Kidney (tissue), 14 donors: ENCODE measurements around the gene EDC3. TPM values are rescaled to one million over a fixed set of nuclear protein-coding genes. Genes with fewer than 3 reads are reported as not detected.

ENCODE experiments used
- DNase-seq, 5 donors: peaks; one replicate each; pipeline ENCODE4 v3.0.0-alpha.2; 2013 to 2020
- FAIRE-seq: peaks from 2 replicates; lab custom pipeline; 2012; peaks lifted over from hg19 to GRCh38; lab: Jason Lieb, UNC
- H3K27ac ChIP-seq, 2 donors: one replicate each; pipeline ENCODE4 v1.7.0; 2013; ENCODE audit warnings: low read depth in 2 of 2, low read length in 2 of 2, inconsistent platforms in 1 of 2
- H3K27me3 ChIP-seq: one replicate; pipeline ENCODE4 v1.7.1; 2013; ENCODE audit warnings: low read length, inconsistent platforms; ENCODE audit not compliant: control insufficient read depth, insufficient read depth
- H3K36me3 ChIP-seq, 3 donors: one replicate each; pipeline versions ENCODE4 v1.7.0 to v1.7.1; 2013; ENCODE audit warnings: low read length in 3 of 3, control low read depth in 1 of 3, inconsistent platforms in 1 of 3; ENCODE audit not compliant: insufficient read depth in 3 of 3, control insufficient read depth in 2 of 3
- H3K4me1 ChIP-seq, 3 donors: one replicate each; pipeline versions ENCODE4 v1.7.0 to v1.7.1; 2013; ENCODE audit warnings: low read length in 3 of 3, inconsistent platforms in 1 of 3, low read depth in 1 of 3; ENCODE audit not compliant: control insufficient read depth in 2 of 3, insufficient read depth in 2 of 3
- H3K4me3 ChIP-seq, 3 donors: one replicate each; pipeline versions ENCODE4 v1.7.0 to v1.8.1; 2013; ENCODE audit warnings: low read length in 3 of 3, control low read depth in 1 of 3, inconsistent platforms in 1 of 3
- H3K9ac ChIP-seq, 3 donors: one replicate each; pipeline versions ENCODE4 v1.7.0 to v1.7.1; 2013; ENCODE audit warnings: low read length in 3 of 3, control low read depth in 1 of 3, inconsistent platforms in 1 of 3
- H3K9me3 ChIP-seq, 3 donors: one replicate each; pipeline versions ENCODE4 v1.7.0 to v1.7.1; 2013; ENCODE audit warnings: low read length in 3 of 3, control low read depth in 1 of 3, inconsistent platforms in 1 of 3; ENCODE audit not compliant: control insufficient read depth in 2 of 3, insufficient read depth in 1 of 3
- CTCF ChIP-seq: IDR thresholded peaks from 3 replicates; pipeline ENCODE4 v1.5.1; 2012; ENCODE audit warnings: mild to moderate bottlenecking, moderate library complexity, borderline replicate concordance; ENCODE audit not compliant: insufficient read depth; ENCODE audit errors: extremely low read depth
- intact Hi-C: fragments of 100-400 bp; cut with DNase I; formaldehyde crosslinking; loops from one replicate; pipeline ENCODE4 v1.11.1; 2022
- polyA plus RNA-seq: library from polyadenylated mRNA; stranded (reverse); fragments of 350-450 nt; fragmentation: Illumina TruSeq; extraction: RNeasy Lipid Tissue Mini Kit (QIAGEN cat#74804); gene quantifications from one replicate; pipeline ENCODE4 v1.2.3, GENCODE V29; 2014; ENCODE audit warnings: low read depth, low replicate concordance; ENCODE audit not compliant: insufficient read depth
- total RNA-seq: library from RNA; stranded (reverse); fragmentation: NEBNext Ultra II Directional; extraction: Animal tissue kit (Norgen Biotek cat#: 25700); gene quantifications from one replicate; pipeline ENCODE4 v1.2.1, GENCODE V29; 2021
- donor health status: control.
- donor health status: control.
- donor health status: control.
- donor health status: control.
- donor health status: control.
- donor health status: DM: yes; HTN: yes; CAD: no.
- donor health status: Normal renal cell carcinoma (clear cell type).

Gene EDC3
- total and polyA plus RNA-seq, 2 donors from 2014 or later, result 11.5 to 27.7 TPM

- no peak overlapping the region for H3K9ac ChIP-seq
- no peaks in the 10 kb centered on the region for H3K27me3 ChIP-seq
- H3K27ac ChIP-seq, result no peak overlapping the region
- DNase-seq (no peak), FAIRE-seq (no peak)
- no peaks in the 10 kb centered on the region for H3K9me3 ChIP-seq
- intact Hi-C loops, result no loop called here
- H3K4me3 ChIP-seq, result no peak overlapping the region
- no peaks in the 10 kb centered on the region for H3K4me1 ChIP-seq
- TF ChIP-seq CTCF, result no peak
- H3K36me3 ChIP-seq, result no peaks in the 10 kb centered on the region
Measured at GRCh38 chr15:74682954-74683353, 12.9 kb downstream of the EDC3 start.

DNA sequence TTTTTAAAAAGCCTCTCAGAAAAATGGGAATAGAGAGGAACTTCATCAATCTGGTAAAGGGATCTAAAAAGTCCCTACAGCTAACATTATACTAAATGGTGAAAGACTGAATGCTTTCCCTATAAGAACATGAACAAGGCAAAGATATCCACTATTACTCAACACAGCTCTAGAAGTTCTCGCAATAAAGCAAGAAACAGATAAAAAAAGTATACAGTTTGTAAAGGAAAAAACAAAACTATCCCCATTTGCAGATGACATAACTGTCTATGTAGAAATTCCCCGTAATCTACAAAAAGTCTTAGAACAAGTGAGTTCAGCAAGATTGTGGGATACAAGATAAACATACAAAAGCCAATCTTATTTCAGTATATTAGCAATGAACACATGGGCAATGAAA lies 15.4 kb downstream of the EDC3 start:
- H3K27ac ChIP-seq, result no peak overlapping the region
- intact Hi-C loops, result no loop called here
- DNase-seq (no peak), FAIRE-seq (no peak)
- no peaks in the 10 kb centered on the region for H3K27me3 ChIP-seq
- H3K4me1 ChIP-seq, result no peaks in the 10 kb centered on the region
- H3K9ac ChIP-seq, result no peak overlapping the region
- no peaks in the 10 kb centered on the region for H3K9me3 ChIP-seq
- H3K36me3 ChIP-seq, result no peaks in the 10 kb centered on the region
- TF ChIP-seq CTCF, result no peak
- H3K4me3 ChIP-seq, result no peak overlapping the region

- H3K9ac ChIP-seq, result no peak overlapping the region
- H3K27ac ChIP-seq, result no peak overlapping the region
- H3K4me1 ChIP-seq, result no peaks in the 10 kb centered on the region
- H3K36me3 ChIP-seq, result peaks cover 0 to 3% (median 0%) of the 10 kb centered on the region in 3 donors
- no peak for DNase-seq
- H3K9me3 ChIP-seq, result no peaks in the 10 kb centered on the region
- H3K4me3 ChIP-seq, result no peak overlapping the region
- no peaks in the 10 kb centered on the region for H3K27me3 ChIP-seq
- FAIRE-seq, result no peak
- intact Hi-C loops, result no loop called here
- no peak for TF ChIP-seq CTCF
Measured at GRCh38 chr15:74676801-74677200, 19.0 kb downstream of the EDC3 start.

- Histone ChIP-seq H3K36me3 (peaks cover 2 to 9% (median 8%) of the 10 kb centered on the region in 3 donors), H3K4me1 (no peaks in the 10 kb centered on the region), H3K27me3 (no peaks in the 10 kb centered on the region), H3K9me3 (no peaks in the 10 kb centered on the region), H3K4me3 (no peak overlapping the region), H3K9ac (no peak overlapping the region), H3K27ac (no peak overlapping the region)
- no peak for FAIRE-seq
- no peak for TF ChIP-seq CTCF
- no peak for DNase-seq
- intact Hi-C loops, result no loop called here
Measured at GRCh38 chr15:74674161-74674560, 21.7 kb downstream of the EDC3 start.
